Effector CD8-positive, alpha-beta T cell (primary cell): ENCODE measurements around the gene ENOX2.
"Not testable (repeated sequence)": the region's sequence is repeated elsewhere in the genome, so short reads cannot be mapped to it uniquely, and the experiment has no call there.

Source experiments
- DNase-seq: peaks from one replicate; lab custom pipeline; 2025; lab: John Stamatoyannopoulos, UW

Gene ENOX2

GRCh38 chrX:130756233-130756632 lies 146.8 kb downstream of the ENOX2 start:
- no peak for DNase-seq

DNA sequence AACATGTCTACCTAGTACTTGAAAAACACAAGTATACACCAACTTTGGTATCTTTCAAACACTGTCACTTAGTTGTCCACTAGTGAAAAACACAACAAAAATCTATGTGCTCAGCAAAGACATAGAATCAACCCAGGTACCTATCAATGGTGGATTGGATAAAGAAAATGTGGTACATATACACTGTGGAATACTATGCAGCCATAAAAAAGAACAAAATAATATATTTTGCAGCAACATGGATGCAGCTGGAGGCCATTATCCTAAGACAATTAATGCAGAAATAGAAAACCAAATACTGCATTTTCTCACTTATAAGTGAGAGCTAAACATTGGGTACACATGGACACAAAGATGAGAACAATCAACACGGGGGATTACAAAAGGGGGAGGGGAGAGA lies 148.7 kb downstream of the ENOX2 start:
- DNase-seq: no peak

GRCh38 chrX:130746709-130747342 lies 156.2 kb downstream of the ENOX2 start:
- DNase-seq: no peak

GRCh38 chrX:130746077-130746476 lies 156.9 kb downstream of the ENOX2 start:
- no peak for DNase-seq

DNA sequence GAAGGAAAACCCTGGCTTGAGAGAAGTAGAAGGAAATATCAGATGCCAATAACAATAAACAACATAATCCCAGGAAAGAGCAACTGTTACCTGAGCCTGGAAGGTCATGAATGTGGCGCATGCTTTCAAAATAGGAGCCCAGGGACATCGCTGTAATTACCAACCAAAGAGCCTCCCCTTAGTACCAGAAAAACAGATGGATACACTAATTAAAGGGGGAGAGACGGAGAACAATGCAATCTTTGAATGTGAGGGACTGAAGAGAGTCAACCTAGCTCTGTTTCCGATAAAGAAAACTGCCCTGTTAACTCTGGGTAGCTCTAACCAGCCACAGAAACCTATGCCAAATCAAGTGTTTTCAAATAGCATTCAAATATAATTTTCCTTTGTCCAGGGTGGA lies 161.4 kb downstream of the ENOX2 start:
- no peak for DNase-seq

- DNase-seq: no peak
These were observed 161.9 kb downstream of the ENOX2 start for GRCh38 chrX:130741151-130741550.

DNA sequence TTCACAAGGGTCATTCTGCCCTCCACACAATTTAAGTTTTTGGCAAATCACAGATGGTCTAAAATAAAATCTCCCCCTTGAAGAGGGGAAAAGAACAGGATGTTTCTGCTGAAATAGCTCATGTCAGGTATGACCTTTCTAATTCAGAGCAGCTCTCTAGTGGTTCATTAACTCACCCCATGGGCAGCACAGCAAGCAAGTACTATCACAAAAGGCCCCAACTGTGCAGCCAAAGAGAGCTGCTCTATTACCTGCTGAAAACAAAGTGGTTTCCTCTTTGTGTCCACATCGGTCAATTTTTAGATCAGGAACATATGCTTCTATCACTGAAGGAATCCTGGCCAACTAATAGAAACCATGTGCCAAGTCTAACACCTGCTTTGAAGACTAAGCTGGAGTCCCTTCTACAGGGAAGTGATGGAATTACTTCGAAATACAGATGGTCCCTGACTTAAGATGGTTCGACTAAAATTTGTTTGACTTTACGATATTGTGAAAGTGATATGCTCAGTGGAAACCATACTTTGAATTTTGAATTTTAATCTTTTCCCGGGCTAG lies 164.3 kb downstream of the ENOX2 start:
- DNase-seq: no peak

DNA sequence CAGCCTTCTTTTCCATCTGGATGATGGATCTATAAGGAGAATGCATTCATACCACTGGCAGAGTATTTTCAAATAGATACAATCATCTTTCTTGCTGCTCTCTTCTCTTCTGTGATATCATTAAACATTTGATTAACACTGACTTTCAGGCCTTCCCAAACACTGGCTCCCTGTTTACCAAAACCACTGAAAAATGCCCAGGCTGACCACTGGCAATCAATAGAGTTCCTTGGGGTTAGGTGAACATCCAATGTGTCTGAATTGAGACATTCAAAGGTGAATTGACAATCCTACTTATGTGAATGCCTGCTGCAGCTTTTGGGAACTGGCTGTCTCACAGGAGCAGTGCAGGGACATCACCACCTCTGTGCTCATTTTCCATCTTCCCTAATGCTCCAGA lies 168.3 kb downstream of the ENOX2 start:
- DNase-seq: no peak

DNA sequence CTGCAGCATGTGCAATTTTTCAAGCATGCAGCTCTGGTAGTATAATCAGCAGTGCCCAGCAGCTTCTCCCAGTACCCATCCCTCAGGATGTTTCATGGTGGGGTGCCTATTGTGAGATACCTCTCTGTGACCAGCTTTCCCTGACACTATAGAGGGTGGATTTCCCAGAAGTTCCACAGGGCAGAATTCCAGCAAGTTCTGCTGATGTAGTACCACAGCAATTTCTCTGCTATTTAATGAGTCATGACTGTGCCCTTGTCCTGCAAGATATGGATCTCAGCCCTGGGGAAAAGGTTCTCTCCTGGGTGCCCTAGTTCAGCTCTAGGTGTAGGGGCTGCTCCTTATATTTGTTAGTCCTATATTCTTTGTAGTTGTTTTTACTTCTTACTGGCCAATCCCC lies 174.8 kb downstream of the ENOX2 start:
- DNase-seq: no peak

- no peak for DNase-seq
These were observed 176.3 kb downstream of the ENOX2 start for GRCh38 chrX:130726661-130727060.

DNA sequence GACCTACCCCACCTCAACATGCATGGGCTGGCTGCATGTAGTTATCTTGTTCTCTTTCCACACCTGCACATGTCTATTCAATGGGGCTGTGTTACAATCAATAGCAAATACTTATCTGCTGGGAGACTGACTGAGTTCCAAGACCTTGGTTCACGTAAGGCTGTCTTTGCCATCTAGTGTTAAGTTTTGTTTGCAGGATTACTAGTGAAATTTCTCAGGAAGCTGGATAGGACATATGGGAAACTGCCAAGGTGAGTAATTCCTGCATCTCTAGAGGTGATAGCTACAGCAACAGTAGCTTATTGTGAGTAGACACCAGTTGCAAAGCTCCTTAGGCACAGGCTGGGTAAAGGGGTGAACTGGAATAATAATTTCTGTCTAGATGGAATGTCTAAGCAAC lies 177.5 kb downstream of the ENOX2 start:
- no peak for DNase-seq

DNA sequence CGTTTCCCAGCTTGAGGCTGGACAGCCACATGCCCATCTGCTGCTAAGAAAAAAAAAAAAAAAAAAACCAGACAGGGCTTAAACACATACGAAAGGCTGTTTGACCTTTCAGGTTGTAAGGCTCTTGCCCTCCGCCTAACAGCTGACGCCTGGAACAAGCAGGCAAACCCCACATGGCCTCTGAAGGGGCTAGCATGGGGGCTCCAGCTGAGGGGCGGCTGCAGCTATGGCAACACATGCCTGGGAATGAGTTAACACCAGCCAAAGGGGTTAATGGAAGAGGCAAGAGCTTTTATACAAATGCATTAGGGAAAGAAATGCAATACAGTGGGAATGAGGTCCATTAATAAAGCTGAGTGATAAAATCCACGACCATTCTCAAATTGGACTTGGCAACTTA lies 183.6 kb downstream of the ENOX2 start:
- no peak for DNase-seq

GRCh38 chrX:130718137-130718536 lies 184.9 kb downstream of the ENOX2 start:
- DNase-seq: no peak

GRCh38 chrX:130716781-130717413 lies 186.1 kb downstream of the ENOX2 start:
- no peak for DNase-seq

DNA sequence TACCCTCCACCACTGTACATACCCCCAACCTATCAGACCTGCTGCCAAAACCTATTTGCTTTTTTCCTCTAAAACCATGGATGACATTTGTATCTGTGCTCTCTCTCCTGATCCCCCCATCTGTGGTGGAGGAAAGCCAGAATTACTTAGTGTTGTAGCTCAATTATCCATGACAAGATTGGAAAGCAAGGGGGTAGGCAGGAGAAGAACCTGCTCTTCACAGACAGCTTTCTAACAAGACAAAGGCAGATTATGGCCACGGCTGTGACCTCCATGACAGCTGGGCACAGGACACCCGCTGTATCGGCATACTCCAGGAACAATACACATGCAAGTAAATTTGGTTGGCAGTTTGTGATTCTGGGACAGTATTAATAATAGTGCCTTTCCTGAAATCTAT lies 186.7 kb downstream of the ENOX2 start:
- DNase-seq: no peak

- no peak for DNase-seq
These were observed 187.7 kb downstream of the ENOX2 start for GRCh38 chrX:130715299-130715698.

GRCh38 chrX:130714665-130715064 lies 188.3 kb downstream of the ENOX2 start:
- no peak for DNase-seq

- DNase-seq: no peak
These were observed 188.9 kb downstream of the ENOX2 start for GRCh38 chrX:130714135-130714534.

DNA sequence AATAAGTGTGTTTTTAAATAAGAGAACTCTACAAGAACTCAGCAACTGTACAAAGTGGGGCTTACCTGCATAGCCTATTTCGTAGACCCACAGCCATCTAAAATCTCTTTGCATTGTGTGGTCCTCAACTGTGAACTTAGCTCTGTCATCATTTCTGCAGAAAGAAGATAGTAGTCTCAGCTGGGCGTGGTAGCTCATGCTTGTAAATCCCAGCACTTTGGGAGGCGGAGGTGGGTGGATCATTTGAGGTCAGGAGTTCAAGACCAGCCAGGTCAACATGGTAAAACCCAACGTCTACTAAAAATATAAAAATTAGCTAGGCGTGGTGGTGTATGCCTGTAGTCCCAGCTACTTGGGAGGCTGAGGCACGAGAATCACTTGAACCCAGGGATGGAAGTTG lies 193.8 kb downstream of the ENOX2 start:
- not testable (repeated sequence) for DNase-seq

DNA sequence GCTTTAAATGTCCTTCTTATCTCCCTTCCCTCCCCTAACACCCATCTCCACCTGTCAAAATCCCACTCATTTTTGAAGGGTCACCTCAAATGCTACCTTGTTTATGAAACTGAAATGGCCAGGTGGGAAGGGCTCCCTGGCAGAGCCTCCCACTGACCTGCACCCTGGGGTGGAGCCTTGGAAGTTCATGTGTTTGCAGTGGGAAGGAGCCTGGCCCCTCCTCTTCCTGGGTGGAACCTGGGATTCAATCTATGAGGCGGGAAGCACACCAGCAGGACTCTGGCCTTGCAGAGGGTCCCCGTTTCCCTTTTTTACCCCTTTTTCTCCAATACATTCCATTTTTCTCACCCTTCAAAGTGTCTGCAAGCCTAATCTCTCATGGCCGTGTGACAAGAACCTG lies 197.4 kb downstream of the ENOX2 start:
- DNase-seq: no peak

DNA sequence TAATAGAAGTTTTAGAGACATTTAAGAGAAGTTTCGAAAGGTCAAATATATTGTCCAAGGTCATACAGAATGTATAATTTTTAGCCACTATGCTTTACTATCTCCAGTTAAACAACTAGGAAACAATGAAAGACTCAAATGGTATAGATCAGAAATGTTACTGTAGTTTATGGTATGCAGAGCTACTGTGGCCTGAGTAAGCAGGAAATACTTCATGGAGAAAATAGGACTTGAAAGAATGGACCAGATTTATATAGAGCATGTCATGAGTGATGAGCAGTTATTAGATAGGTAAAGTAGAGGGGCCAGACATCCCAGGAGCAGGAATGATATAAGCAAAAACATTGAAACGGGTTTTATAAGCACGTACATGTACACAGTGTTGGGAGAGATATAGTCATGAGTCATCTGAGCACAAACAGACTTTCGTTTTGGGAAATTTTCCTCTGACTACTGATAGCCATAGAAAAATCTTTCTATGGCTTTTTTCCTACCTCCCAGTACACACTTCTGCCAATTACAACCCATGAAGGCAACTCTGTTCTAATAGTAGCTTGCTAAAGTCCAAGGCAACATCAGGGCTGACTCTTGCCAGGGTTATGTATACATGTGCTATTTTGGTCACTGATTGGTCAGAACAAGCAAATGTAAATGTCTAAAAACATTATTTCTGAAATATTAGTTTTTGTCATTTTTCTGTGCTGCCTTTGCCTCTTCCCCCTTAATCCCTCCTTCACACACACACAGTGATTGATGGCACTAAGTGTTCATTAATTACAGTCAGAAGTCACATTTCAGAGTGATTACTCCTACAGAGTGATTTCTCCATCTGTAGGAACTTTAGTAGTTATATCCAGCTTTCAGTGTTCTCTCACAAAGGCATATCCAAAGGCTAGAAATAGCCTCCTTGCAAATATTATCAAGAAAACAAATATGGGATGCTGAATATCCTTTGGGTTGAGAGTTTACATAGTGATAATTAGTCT lies 198.7 kb downstream of the ENOX2 start:
- DNase-seq: no peak

- DNase-seq: no peak
These were observed 199.9 kb downstream of the ENOX2 start for GRCh38 chrX:130702867-130703707.
